ENCODE results near the gene PARP15. TPM values are rescaled to one million over a fixed set of nuclear protein-coding genes. Genes with fewer than 3 reads are reported as not detected.

PARP15 gene
- total RNA-seq, 1 experiment from 2014 or later, result 0.12 TPM

DNA sequence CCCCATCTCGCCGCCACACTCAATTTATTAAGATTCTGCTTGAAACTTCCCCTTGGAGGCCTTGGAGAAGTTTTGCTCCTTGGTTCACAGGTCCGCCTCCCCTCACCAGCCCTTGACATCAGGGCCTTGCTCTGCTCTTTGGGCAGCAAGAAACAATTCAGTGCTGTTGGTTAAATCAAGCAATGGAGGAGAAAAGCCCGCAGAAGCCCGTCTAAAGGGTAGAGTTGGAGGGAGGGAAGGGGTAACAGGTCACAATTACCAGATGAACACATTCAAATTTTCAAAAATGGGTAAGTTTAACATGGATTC is 13.8 kb upstream of the PARP15 start:
- H4K20me1 ChIP-seq (ENCODE audit: insufficient read depth), result no peaks in the 10 kb centered on the region
- H3K79me2 ChIP-seq (ENCODE audit: insufficient read depth, low read length), result 0 out of 2 replicates have a peak, but pooled peaks cover 4% of the 10 kb centered on the region
- H2AFZ ChIP-seq (ENCODE audit: low read depth, low read length, poor library complexity, severe bottlenecking), result peak overlapping the region; percentile 94
- H3K4me2 ChIP-seq (ENCODE audit: low read length), result peak overlapping the region; percentile 97
- H3K4me3 ChIP-seq (replicated peaks in 1 of 2; ENCODE audit: low read depth in 1 of 2, low read length in 2 of 2), result peak overlapping the region; percentile 60 to 81
- TF ChIP-seq, protein P1, sequence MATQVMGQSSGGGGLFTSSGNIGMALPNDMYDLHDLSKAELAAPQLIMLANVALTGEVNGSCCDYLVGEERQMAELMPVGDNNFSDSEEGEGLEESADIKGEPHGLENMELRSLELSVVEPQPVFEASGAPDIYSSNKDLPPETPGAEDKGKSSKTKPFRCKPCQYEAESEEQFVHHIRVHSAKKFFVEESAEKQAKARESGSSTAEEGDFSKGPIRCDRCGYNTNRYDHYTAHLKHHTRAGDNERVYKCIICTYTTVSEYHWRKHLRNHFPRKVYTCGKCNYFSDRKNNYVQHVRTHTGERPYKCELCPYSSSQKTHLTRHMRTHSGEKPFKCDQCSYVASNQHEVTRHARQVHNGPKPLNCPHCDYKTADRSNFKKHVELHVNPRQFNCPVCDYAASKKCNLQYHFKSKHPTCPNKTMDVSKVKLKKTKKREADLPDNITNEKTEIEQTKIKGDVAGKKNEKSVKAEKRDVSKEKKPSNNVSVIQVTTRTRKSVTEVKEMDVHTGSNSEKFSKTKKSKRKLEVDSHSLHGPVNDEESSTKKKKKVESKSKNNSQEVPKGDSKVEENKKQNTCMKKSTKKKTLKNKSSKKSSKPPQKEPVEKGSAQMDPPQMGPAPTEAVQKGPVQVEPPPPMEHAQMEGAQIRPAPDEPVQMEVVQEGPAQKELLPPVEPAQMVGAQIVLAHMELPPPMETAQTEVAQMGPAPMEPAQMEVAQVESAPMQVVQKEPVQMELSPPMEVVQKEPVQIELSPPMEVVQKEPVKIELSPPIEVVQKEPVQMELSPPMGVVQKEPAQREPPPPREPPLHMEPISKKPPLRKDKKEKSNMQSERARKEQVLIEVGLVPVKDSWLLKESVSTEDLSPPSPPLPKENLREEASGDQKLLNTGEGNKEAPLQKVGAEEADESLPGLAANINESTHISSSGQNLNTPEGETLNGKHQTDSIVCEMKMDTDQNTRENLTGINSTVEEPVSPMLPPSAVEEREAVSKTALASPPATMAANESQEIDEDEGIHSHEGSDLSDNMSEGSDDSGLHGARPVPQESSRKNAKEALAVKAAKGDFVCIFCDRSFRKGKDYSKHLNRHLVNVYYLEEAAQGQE (IDR thresholded peaks at IDR 0.05; ENCODE audit: low read depth), result no peak
- TF ChIP-seq EZH2phosphoT487 (IDR thresholded peaks at IDR 0.05; ENCODE audit: borderline replicate concordance), result no peak
- no peak for TF ChIP-seq CEBPB (IDR thresholded peaks at IDR 0.05; ENCODE audit: low read depth)
- TF ChIP-seq, protein P2, sequence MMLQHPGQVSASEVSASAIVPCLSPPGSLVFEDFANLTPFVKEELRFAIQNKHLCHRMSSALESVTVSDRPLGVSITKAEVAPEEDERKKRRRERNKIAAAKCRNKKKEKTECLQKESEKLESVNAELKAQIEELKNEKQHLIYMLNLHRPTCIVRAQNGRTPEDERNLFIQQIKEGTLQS (IDR thresholded peaks at IDR 0.05), result no peak
- TF ChIP-seq EZH2 (IDR thresholded peaks at IDR 0.05), result no peak
- no peak for TF ChIP-seq SIN3A (IDR thresholded peaks at IDR 0.05; ENCODE audit: low read depth)
- TF ChIP-seq CBX3 (IDR thresholded peaks at IDR 0.05; ENCODE audit: low read depth), result no peak
- TF ChIP-seq, protein P3, sequence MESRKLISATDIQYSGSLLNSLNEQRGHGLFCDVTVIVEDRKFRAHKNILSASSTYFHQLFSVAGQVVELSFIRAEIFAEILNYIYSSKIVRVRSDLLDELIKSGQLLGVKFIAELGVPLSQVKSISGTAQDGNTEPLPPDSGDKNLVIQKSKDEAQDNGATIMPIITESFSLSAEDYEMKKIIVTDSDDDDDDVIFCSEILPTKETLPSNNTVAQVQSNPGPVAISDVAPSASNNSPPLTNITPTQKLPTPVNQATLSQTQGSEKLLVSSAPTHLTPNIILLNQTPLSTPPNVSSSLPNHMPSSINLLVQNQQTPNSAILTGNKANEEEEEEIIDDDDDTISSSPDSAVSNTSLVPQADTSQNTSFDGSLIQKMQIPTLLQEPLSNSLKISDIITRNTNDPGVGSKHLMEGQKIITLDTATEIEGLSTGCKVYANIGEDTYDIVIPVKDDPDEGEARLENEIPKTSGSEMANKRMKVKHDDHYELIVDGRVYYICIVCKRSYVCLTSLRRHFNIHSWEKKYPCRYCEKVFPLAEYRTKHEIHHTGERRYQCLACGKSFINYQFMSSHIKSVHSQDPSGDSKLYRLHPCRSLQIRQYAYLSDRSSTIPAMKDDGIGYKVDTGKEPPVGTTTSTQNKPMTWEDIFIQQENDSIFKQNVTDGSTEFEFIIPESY (IDR thresholded peaks at IDR 0.05; ENCODE audit: extremely low read depth, insufficient replicate concordance, low read length), result no peak
- TF ChIP-seq ELF1 (IDR thresholded peaks at IDR 0.05; ENCODE audit: borderline replicate concordance, low read depth), result no peak
- TF ChIP-seq, protein P4, sequence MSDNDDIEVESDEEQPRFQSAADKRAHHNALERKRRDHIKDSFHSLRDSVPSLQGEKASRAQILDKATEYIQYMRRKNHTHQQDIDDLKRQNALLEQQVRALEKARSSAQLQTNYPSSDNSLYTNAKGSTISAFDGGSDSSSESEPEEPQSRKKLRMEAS (IDR thresholded peaks at IDR 0.05), result no peak
- TF ChIP-seq POLR2AphosphoS5 (IDR thresholded peaks at IDR 0.05; ENCODE audit: low read depth, low read length), result no peak
- no peak for TF ChIP-seq TCF7L2 (IDR thresholded peaks at IDR 0.05; ENCODE audit: borderline replicate concordance, extremely low read depth, insufficient read depth, insufficient read length)
- DNase-seq (ENCODE audit: low read depth, low spot score), result no peak
- H3K27me3 ChIP-seq (ENCODE audit: insufficient read depth, low read length), result no peaks in the 10 kb centered on the region
- H3K27ac ChIP-seq (ENCODE audit: low read depth, low read length), result peak overlapping the region; percentile 72; the same call in 1 of the 2 replicates
- RAD21 ChIA-PET (ENCODE audit: low non-redundant PET in 1 of 2, low total read pairs in 2 of 2, uncharacterized antibody in 2 of 2, unreplicated experiment in 2 of 2), result interaction anchor here in 1 of 2 experiments (1.1 kb wide), 1 partner anchor 116 kb away, joined by 4 read pairs; no protein-coding TSS in a partner anchor
- H3K9ac ChIP-seq (ENCODE audit: low read length), result peak overlapping the region; percentile 81
- ATAC-seq, result no peak
- TSS peak; percentile 76 for BruUV-seq (replicated peaks)
- CTCF ChIA-PET, result interaction anchor here (1.1 kb wide), 1 partner anchor 116 kb away, joined by 8 read pairs; no protein-coding TSS in a partner anchor
- no peaks in the 10 kb centered on the region for H3K9me2 ChIP-seq (ENCODE audit: insufficient read depth)
- intact Hi-C loops (cut with micrococcal nuclease), result loop anchor here (5.0 kb wide), 1 partner anchor 106 kb away; no protein-coding TSS in a partner anchor
- POLR2A ChIA-PET, result interaction anchor here (1.3 kb wide), 1 partner anchor 116 kb away, joined by 9 read pairs; no protein-coding TSS in a partner anchor
- H3K36me3 ChIP-seq (ENCODE audit: control insufficient read depth in 1 of 2, insufficient read depth in 2 of 2, low read length in 2 of 2), result 0 out of 4 replicates have a peak, but pooled peaks cover 0 to 3% of the 10 kb centered on the region in 2 experiments
- no peaks in the 10 kb centered on the region for H3K9me3 ChIP-seq (ENCODE audit: control insufficient read depth in 1 of 2, insufficient read depth in 1 of 2, low read depth in 1 of 2, low read length in 2 of 2)
- peaks cover 8 to 17% of the 10 kb centered on the region in 2 experiments for H3K4me1 ChIP-seq (ENCODE audit: control insufficient read depth in 1 of 2, insufficient read depth in 2 of 2, low read length in 2 of 2)
